ENCODE measurements around the gene SLC1A2. TPM values are rescaled to one million over a fixed set of nuclear protein-coding genes. Genes with fewer than 3 reads are reported as not detected.
A peak's percentile ranks its signal among the peaks of the same experiment; 100 is the strongest.

SLC1A2 gene
- total and polyA plus RNA-seq, 4 donors: 0.35 to 17.0 (median 1.1) TPM

GRCh38 chr11:35215945-35216344 is 203.4 kb downstream of the SLC1A2 start:
- no peak overlapping the region for H3K27ac ChIP-seq (ENCODE audit: low read depth in 1 of 2, low read length in 1 of 2)
- no peak overlapping the region for H3K9ac ChIP-seq (ENCODE audit: insufficient read depth in 1 of 2, low read length in 2 of 2)
- H3K4me1 ChIP-seq (ENCODE audit: control insufficient read depth in 5 of 5, insufficient read depth in 5 of 5, low read length in 5 of 5): peaks cover 0 to 8% (median 0%) of the 10 kb centered on the region in 5 donors
- H3K9me3 ChIP-seq (ENCODE audit: control insufficient read depth in 4 of 4, insufficient read depth in 3 of 4, low read length in 3 of 4): no peaks in the 10 kb centered on the region
- no peaks in the 10 kb centered on the region for H3K27me3 ChIP-seq (ENCODE audit: control insufficient read depth in 3 of 3, insufficient read depth in 3 of 3, low read length in 2 of 3)
- peaks cover 12 to 13% (median 12%) of the 10 kb centered on the region in 4 donors for H3K36me3 ChIP-seq (ENCODE audit: control insufficient read depth in 4 of 4, insufficient read depth in 4 of 4, low read length in 4 of 4)
- no peak for TF ChIP-seq CTCF (IDR thresholded peaks at IDR 0.05; ENCODE audit: control extremely low read depth, extremely low read depth)
- no peak for DNase-seq
- ATAC-seq (ENCODE audit: insufficient read depth, low FRiP score): no peak
- no peak overlapping the region for H3K4me3 ChIP-seq

- Histone ChIP-seq H3K9ac (ENCODE audit: insufficient read depth in 1 of 2, low read length in 2 of 2) (no peak overlapping the region), H3K4me1 (ENCODE audit: control insufficient read depth in 5 of 5, insufficient read depth in 5 of 5, low read length in 5 of 5) (peaks cover 0 to 8% (median 0%) of the 10 kb centered on the region in 5 donors), H3K9me3 (ENCODE audit: control insufficient read depth in 4 of 4, insufficient read depth in 3 of 4, low read length in 3 of 4) (peaks cover 0 to 2% (median 0%) of the 10 kb centered on the region in 4 donors), H3K27ac (ENCODE audit: low read depth in 1 of 2, low read length in 1 of 2) (no peak overlapping the region), H3K4me3 (no peak overlapping the region), H3K27me3 (ENCODE audit: control insufficient read depth in 3 of 3, insufficient read depth in 3 of 3, low read length in 2 of 3) (no peaks in the 10 kb centered on the region), H3K36me3 (ENCODE audit: control insufficient read depth in 4 of 4, insufficient read depth in 4 of 4, low read length in 4 of 4) (peaks cover 7 to 13% (median 10%) of the 10 kb centered on the region in 4 donors)
- DNase-seq (no peak), ATAC-seq (ENCODE audit: insufficient read depth, low FRiP score) (peak; percentile 71)
- WGBS, 2 donors: 33 to 76% methylated on average over 1 of the region's 1 CpG
- no peak for TF ChIP-seq CTCF (IDR thresholded peaks at IDR 0.05; ENCODE audit: control extremely low read depth, extremely low read depth)
Measured at GRCh38 chr11:35214792-35215193, 204.6 kb downstream of the SLC1A2 start.

- Histone ChIP-seq H3K4me3 (no peak overlapping the region), H3K4me1 (ENCODE audit: control insufficient read depth in 5 of 5, insufficient read depth in 5 of 5, low read length in 5 of 5) (peaks cover 0 to 8% (median 0%) of the 10 kb centered on the region in 5 donors), H3K36me3 (ENCODE audit: control insufficient read depth in 4 of 4, insufficient read depth in 4 of 4, low read length in 4 of 4) (peaks cover 7 to 16% (median 9%) of the 10 kb centered on the region in 4 donors), H3K9ac (ENCODE audit: insufficient read depth in 1 of 2, low read length in 2 of 2) (no peak overlapping the region), H3K27ac (ENCODE audit: low read depth in 1 of 2, low read length in 1 of 2) (no peak overlapping the region), H3K9me3 (ENCODE audit: control insufficient read depth in 4 of 4, insufficient read depth in 3 of 4, low read length in 3 of 4) (peaks cover 0 to 5% (median 0%) of the 10 kb centered on the region in 4 donors), H3K27me3 (ENCODE audit: control insufficient read depth in 3 of 3, insufficient read depth in 3 of 3, low read length in 2 of 3) (no peaks in the 10 kb centered on the region)
- no peak for TF ChIP-seq CTCF (IDR thresholded peaks at IDR 0.05; ENCODE audit: control extremely low read depth, extremely low read depth)
- no peak for ATAC-seq (ENCODE audit: insufficient read depth, low FRiP score)
- DNase-seq: no peak
- WGBS, 2 donors: 57 to 74% methylated on average over 2 of the region's 2 CpGs
Measured at GRCh38 chr11:35214226-35214770, 205.1 kb downstream of the SLC1A2 start.

- DNase-seq (no peak), ATAC-seq (ENCODE audit: insufficient read depth, low FRiP score) (peak; percentile 5)
- no peaks in the 10 kb centered on the region for H3K27me3 ChIP-seq (ENCODE audit: control insufficient read depth in 3 of 3, insufficient read depth in 3 of 3, low read length in 2 of 3)
- 30 to 71% methylated on average over 3 of the region's 3 CpGs for WGBS, 2 donors
- peaks cover 0 to 5% (median 0%) of the 10 kb centered on the region in 4 donors for H3K9me3 ChIP-seq (ENCODE audit: control insufficient read depth in 4 of 4, insufficient read depth in 3 of 4, low read length in 3 of 4)
- no peak for TF ChIP-seq CTCF (IDR thresholded peaks at IDR 0.05; ENCODE audit: control extremely low read depth, extremely low read depth)
- H3K27ac ChIP-seq (ENCODE audit: low read depth in 1 of 2, low read length in 1 of 2): no peak overlapping the region
- no peak overlapping the region for H3K9ac ChIP-seq (ENCODE audit: insufficient read depth in 1 of 2, low read length in 2 of 2)
- H3K4me3 ChIP-seq: no peak overlapping the region
- H3K36me3 ChIP-seq (ENCODE audit: control insufficient read depth in 4 of 4, insufficient read depth in 4 of 4, low read length in 4 of 4): peaks cover 2 to 11% (median 8%) of the 10 kb centered on the region in 4 donors
- H3K4me1 ChIP-seq (ENCODE audit: control insufficient read depth in 5 of 5, insufficient read depth in 5 of 5, low read length in 5 of 5): peaks cover 0 to 8% (median 0%) of the 10 kb centered on the region in 5 donors
Measured at GRCh38 chr11:35211952-35212351, 207.4 kb downstream of the SLC1A2 start.

Data from lung (tissue), 12 donors.